GM12874 (cell line): Measurements from ENCODE around the gene GGN.

ENCODE experiments used
- CTCF ChIP-seq: IDR thresholded peaks from 2 replicates; pipeline ENCODE4 v1.5.1; 2011; ENCODE audit warnings: low read depth, mild to moderate bottlenecking, control low read depth, low read length, moderate library complexity; ENCODE audit not compliant: insufficient read depth

GGN gene

GRCh38 chr19:38399081-38399480 lies 11.2 kb upstream of the GGN start:
- TF ChIP-seq CTCF = no peak

- TF ChIP-seq CTCF = no peak
Observed at GRCh38 chr19:38395381-38396114, 7.7 kb upstream of the GGN start.

GRCh38 chr19:38394488-38394887 lies 6.7 kb upstream of the GGN start:
- TF ChIP-seq CTCF = no peak

- no peak for TF ChIP-seq CTCF
Observed at GRCh38 chr19:38392707-38393308, 5.0 kb upstream of the GGN start.

GRCh38 chr19:38391911-38392464 lies 4.2 kb upstream of the GGN start:
- no peak for TF ChIP-seq CTCF

- no peak for TF ChIP-seq CTCF
Observed at GRCh38 chr19:38389957-38390924, 2.4 kb upstream of the GGN start.
